Fibroblast of skin of scalp (primary cell): ENCODE results near the gene LSM11. TPM values are rescaled to one million over a fixed set of nuclear protein-coding genes. Genes with fewer than 3 reads are reported as not detected.
A peak's percentile ranks its signal among the peaks of the same experiment; 100 is the strongest.
"Not testable (repeated sequence)": the region's sequence is repeated elsewhere in the genome, so short reads cannot be mapped to it uniquely, and the experiment has no call there.

Source experiments
- DNase-seq: peaks from one replicate; pipeline ENCODE4 v3.0.0-alpha.2; 2013
- polyA plus RNA-seq, 2 experiments: library from polyadenylated mRNA; unstranded; fragments of 120-200 nt; gene quantifications; one replicate each; pipeline ENCODE4 v1.2.1, GENCODE V29; 2013; ENCODE audit not compliant: insufficient read length in 2 of 2

LSM11 gene
- 5.2 TPM for polyA plus RNA-seq (2013, experiment 1 of 2; ENCODE audit: insufficient read length)
- 5.9 TPM for polyA plus RNA-seq (2013, experiment 2 of 2; ENCODE audit: insufficient read length)

GRCh38 chr5:157743163-157744050 lies at the start of gene LSM11:
TSS of gene LSM11 (plus strand) at chr5:157743712. CDS start at chr5:157743751, 39 bp downstream.
- peak; percentile 80 for DNase-seq

GRCh38 chr5:157693816-157694215 lies 49.7 kb upstream of the LSM11 start:
- DNase-seq: not testable (repeated sequence)

GRCh38 chr5:157696154-157696553 lies 47.4 kb upstream of the LSM11 start:
- DNase-seq: not testable (repeated sequence)

- DNase-seq: not testable (repeated sequence)
Measured at GRCh38 chr5:157698674-157699073, 44.8 kb upstream of the LSM11 start.

- DNase-seq: no peak
Measured at GRCh38 chr5:157703736-157704135, 39.8 kb upstream of the LSM11 start.

- DNase-seq: peak; percentile 18
Measured at GRCh38 chr5:157708866-157709265, 34.6 kb upstream of the LSM11 start.

GRCh38 chr5:157709346-157709745 lies 34.2 kb upstream of the LSM11 start:
- DNase-seq: no peak

DNA sequence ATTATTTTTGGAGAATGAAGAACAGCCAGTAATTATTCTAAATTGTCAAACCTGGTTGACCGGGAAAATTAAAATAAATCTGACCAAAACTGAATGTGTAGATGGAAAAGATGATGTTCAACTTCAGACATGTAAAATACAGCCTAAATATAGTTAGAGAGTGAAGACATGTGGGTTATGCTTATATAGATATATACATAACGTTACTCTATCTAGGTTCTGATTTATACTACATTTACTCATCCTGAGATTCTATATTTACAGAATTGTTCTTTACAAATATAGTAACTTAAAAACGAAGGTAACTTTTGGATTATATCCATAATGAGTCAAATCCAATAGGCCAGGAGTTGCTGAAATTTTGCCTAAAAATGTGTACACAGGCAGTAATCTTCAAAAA lies 33.1 kb upstream of the LSM11 start:
- no peak for DNase-seq

DNA sequence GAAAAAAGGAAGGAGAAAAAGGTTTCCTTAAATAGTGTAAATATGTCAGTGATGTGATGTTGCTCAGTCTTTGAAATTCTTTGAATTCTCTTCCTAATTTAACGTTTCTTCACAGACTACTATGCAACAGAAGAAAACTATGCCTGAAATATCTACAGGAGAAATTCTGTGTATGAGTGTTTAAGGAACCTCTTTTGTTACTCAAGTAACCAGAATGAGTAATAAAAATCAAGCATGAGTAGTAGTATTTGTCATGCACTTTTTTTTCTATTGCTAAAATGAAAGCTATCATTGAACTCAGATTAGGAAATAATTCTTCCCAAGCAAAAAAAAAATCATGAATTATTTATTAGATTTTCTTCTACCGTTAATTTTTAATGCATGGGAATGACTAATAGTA lies 32.6 kb upstream of the LSM11 start:
- peak; percentile 84 for DNase-seq

DNA sequence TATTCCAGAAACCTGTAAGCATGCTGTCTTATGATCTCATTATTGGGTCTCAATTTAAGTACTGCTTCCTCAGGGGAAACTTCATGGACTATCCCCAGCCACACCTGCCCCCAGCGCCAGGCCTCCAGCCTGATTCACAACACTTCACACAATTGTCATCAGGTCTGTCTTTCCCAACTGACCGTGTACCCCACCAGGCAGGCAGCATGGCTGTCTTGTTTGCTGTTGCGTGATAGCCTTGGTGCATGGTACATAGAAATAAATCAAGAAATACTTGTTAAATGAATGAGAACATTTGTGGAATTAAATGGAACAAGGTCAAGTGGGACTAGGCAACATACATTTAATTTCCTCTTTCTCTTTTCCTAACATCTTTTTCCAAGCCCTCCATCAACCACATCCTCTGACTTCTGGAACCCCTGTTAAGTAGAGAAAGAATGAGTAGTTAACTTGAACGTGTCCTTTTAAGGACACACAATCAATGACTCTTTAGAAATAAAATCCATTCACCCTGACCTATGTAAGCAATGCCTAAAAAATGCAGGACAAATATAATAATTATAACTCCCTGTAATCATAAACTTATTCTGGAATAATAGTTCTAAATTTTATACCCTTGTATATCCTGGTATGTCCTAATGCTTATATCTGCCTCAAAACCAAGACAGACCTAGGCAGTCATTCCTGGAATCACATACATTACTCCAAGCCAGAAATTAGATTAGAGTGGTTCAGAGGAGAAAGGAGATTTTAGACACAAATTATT lies 29.5 kb upstream of the LSM11 start:
- DNase-seq: peak; percentile 48

- no peak for DNase-seq
Measured at GRCh38 chr5:157714596-157714864, 29.0 kb upstream of the LSM11 start.

DNA sequence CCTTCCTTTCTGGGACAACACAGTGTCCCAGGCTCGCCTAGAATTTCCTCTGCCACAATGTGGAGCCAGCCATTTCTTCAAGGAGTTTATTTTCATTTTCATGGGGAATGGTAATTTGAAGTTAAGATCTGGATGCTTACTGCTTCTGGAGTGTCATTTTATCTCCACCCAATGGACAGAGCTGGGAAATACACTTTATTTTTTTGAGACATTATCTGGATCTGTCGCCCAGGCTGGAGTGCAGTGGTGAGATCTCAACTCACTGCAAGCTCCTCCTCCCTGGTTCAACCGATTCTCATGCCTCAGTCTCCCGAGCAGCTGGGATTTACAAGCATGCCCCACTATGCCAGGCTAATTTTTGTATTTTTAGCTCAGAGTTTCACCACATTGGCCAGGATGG lies 25.0 kb upstream of the LSM11 start:
- DNase-seq: peak; percentile 80

- DNase-seq: no peak
Measured at GRCh38 chr5:157719245-157719644, 24.3 kb upstream of the LSM11 start.

- DNase-seq: no peak
Measured at GRCh38 chr5:157721159-157721558, 22.4 kb upstream of the LSM11 start.

DNA sequence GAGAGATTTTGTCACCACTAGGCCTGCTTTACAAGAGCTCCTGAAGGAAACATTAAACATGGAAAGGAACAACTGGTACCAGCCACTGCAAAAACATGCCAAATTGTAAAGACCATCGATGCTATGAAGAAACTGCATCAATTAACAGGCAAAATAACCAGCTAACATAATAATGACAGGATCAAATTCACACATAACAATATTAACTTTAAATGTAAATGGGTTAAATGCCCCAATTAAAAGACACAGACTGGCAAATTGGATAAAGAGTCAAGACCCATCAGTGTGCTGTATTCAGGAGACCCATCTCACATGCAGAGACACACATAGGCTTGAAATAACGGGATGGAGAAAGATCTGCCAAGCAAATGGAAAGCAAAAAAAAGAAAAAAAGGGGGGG lies 20.6 kb upstream of the LSM11 start:
- DNase-seq: not testable (repeated sequence)

- DNase-seq: not testable (repeated sequence)
Measured at GRCh38 chr5:157726607-157727006, 16.9 kb upstream of the LSM11 start.

DNA sequence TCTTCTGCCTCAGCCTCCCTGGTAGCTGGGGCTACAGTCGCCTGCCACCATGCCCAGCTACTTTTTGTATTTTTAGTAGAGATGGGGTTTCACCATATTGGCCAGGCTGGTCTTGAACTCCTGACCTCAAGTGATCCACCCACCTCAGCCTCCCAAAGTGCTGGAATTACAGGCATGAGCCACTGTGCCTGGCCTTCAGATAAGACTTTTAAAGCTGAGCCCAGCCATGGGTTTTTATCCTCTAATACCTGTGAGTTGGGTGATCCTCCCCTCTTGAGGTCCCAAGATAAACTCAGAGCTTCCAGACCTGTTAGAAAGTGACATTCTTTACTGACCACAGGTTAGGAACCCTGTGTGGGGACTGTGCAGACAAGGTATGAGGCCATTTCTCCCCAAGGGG lies 15.7 kb upstream of the LSM11 start:
- not testable (repeated sequence) for DNase-seq

DNA sequence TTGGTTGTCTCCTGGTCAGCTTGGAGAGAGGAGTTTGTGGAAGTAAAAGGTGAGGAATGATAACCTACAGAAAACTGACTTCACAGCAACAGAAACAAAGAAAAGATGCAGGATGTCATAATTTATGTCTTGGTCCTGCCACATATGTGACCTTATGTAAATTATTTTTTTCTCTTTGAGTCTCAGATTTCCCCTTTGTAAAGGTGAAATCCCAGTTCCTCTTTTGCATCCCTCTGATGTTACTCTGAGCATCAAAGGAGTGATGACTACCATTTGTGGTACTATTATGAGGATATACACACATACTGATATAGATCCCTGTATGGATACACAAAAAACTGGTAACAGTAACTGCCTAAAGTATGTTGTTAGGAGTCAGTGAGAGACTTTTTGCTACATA lies 13.7 kb upstream of the LSM11 start:
- no peak for DNase-seq

DNA sequence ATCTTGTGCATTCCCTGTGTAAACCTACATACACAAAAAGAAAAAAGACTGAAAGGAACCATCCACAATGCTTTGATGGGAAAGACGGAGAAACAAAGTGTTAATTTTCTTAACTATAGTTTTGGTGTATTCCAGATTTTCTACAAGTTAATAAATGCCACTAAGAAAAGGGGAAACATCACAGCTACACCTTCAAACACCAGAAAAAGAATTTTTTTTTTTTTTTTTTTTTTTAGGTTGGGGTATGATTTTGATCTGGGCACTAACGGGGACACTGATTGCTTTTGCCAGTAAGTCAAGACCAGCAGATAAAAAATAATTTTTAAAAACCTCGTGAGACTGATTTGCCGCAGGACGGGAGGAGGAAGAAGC lies 12.6 kb upstream of the LSM11 start:
- DNase-seq: no peak

- peak; percentile 98 for DNase-seq
Measured at GRCh38 chr5:157731272-157732129, 12.0 kb upstream of the LSM11 start, which contains the start of gene THG1L. TSS of gene THG1L (plus strand) at chr5:157731420. CDS start at chr5:157731441, 21 bp downstream.

- DNase-seq: no peak
Measured at GRCh38 chr5:157732130-157732514, 11.4 kb upstream of the LSM11 start.

DNA sequence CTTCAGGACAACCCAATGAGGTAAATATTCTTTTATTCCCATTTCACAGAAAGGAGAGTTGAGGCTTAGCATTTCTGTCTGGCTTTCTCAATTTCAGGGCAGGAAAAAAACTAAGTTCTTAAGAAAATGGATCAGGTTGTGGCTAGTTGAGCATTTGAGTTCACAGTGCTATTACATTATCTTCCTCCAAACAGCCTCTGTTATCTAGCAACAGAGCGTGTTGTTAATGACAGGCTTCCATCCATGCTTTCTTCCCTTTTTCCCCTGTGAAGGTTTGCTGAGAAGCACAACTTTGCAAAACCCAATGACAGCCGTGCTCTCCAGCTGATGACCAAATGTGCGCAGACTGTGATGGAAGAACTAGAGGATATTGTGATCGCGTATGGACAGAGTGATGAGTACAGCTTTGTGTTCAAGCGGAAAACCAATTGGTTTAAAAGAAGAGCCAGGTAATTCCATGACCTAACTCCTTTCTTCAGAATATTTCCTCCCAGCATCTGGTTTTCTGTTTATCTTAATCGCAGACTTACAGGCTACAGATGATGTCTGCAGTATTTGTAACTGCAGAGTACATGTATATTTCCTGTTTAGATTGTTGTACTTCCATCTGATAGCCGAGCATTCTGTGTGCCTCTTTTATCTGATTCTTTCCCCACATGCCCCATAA lies 10.8 kb upstream of the LSM11 start:
- no peak for DNase-seq
